Lower lobe of right lung (tissue), 2 donors: ENCODE results near the gene PDE4D. TPM values are rescaled to one million over a fixed set of nuclear protein-coding genes. Genes with fewer than 3 reads are reported as not detected.
A peak's percentile ranks its signal among the peaks of the same experiment; 100 is the strongest.

Source experiments
- ATAC-seq, 2 donors: fragments of 200-7000 bp; cut with Tn5 transposase; one replicate each; pipeline ENCODE4 v1.9.1; 2020 to 2022; ENCODE audit warnings: mild to moderate bottlenecking in 2 of 2, moderate library complexity in 2 of 2
- DNase-seq: peaks from one replicate; pipeline ENCODE4 v3.0.0-alpha.2; 2020
- H3K27ac ChIP-seq: fragments of 200-600 bp; one replicate; pipeline ENCODE4 v1.8.0; 2022
- H3K27me3 ChIP-seq: fragments of 200-600 bp; one replicate; pipeline ENCODE4 v1.8.0; 2022; ENCODE audit warnings: low read depth
- H3K36me3 ChIP-seq: fragments of 200-600 bp; one replicate; pipeline ENCODE4 v1.8.0; 2022; ENCODE audit warnings: mild to moderate bottlenecking
- H3K4me1 ChIP-seq: fragments of 200-600 bp; one replicate; pipeline ENCODE4 v1.8.0; 2022
- H3K4me3 ChIP-seq: fragments of 200-600 bp; one replicate; pipeline ENCODE4 v1.8.0; 2022; ENCODE audit warnings: mild to moderate bottlenecking
- H3K9me3 ChIP-seq: fragments of 200-600 bp; one replicate; pipeline ENCODE4 v1.8.0; 2022
- intact Hi-C: fragments of 100-400 bp; cut with DNase I; formaldehyde crosslinking; loops from one replicate; pipeline ENCODE4 v1.11.0; 2022
- total RNA-seq: library from RNA; stranded (reverse); fragmentation: NEBNext Ultra II Directional; extraction: Animal tissue kit (Norgen Biotek cat#: 25700); gene quantifications from one replicate; pipeline ENCODE4 v1.2.1, GENCODE V29; 2021
- TF ChIP-seq, protein P1 (sequence below): fragments of 200-600 bp; IDR thresholded peaks from one replicate; pipeline ENCODE4 v1.8.0; 2022; ENCODE audit warnings: antibody characterized with exemption, mild to moderate bottlenecking
- donor health status: DM: no; HTN: yes; CAD: no; lungs with severe emphysema.

Gene PDE4D
- total RNA-seq, 1 donor from 2014 or later, result 71.3 TPM

GRCh38 chr5:58969253-58969652 lies 924.3 kb downstream of the PDE4D start:
- Histone ChIP-seq H3K9me3 (no peaks in the 10 kb centered on the region), H3K36me3 (peaks cover 11% of the 10 kb centered on the region), H3K27me3 (no peaks in the 10 kb centered on the region), H3K4me1 (no peaks in the 10 kb centered on the region), H3K27ac (no peak overlapping the region), H3K4me3 (no peak overlapping the region)
- DNase-seq, result no peak
- intact Hi-C loops, result no loop called here
- TF ChIP-seq, protein P1, sequence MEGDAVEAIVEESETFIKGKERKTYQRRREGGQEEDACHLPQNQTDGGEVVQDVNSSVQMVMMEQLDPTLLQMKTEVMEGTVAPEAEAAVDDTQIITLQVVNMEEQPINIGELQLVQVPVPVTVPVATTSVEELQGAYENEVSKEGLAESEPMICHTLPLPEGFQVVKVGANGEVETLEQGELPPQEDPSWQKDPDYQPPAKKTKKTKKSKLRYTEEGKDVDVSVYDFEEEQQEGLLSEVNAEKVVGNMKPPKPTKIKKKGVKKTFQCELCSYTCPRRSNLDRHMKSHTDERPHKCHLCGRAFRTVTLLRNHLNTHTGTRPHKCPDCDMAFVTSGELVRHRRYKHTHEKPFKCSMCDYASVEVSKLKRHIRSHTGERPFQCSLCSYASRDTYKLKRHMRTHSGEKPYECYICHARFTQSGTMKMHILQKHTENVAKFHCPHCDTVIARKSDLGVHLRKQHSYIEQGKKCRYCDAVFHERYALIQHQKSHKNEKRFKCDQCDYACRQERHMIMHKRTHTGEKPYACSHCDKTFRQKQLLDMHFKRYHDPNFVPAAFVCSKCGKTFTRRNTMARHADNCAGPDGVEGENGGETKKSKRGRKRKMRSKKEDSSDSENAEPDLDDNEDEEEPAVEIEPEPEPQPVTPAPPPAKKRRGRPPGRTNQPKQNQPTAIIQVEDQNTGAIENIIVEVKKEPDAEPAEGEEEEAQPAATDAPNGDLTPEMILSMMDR, result no peak
- no peak for ATAC-seq

- H3K4me3 ChIP-seq, result no peak overlapping the region
- H3K27ac ChIP-seq, result no peak overlapping the region
- TF ChIP-seq, protein P1, result no peak
- H3K4me1 ChIP-seq, result no peaks in the 10 kb centered on the region
- ATAC-seq (no peak), DNase-seq (no peak)
- intact Hi-C loops, result no loop called here
- no peaks in the 10 kb centered on the region for H3K27me3 ChIP-seq
- H3K9me3 ChIP-seq, result no peaks in the 10 kb centered on the region
- peaks cover 5% of the 10 kb centered on the region for H3K36me3 ChIP-seq
These were observed 925.2 kb downstream of the PDE4D start for GRCh38 chr5:58968350-58968749.

DNA sequence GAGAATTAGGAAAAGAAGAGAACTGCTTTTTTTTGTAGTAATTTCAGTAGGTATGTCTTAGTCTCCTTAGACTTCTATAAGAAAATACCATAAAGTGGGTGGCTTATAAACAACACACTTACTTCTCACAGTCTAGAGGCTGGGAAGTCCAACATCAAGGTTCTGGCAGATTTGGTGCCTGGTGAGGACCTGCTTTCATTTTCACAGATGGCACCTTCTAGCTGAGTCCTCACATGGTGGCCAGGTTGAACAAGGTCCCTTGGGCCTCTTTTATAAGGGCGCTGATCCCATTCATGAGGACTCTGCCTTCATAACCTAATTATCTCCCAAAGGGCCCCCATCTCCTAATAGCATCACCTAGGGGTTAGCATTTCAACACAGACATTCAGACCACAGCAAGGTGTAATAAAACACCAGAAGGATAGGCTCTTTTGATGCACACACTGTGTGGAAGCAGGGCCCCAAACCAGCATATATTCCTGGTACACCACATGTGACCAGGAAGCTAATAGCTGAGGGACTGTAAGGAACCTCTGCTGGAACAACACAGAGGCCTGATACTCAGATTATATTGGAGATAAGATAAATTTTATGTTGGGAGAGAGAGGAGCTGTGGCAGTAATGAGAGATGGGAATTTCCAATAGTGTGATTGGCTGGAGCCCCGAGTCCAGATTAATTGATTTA lies 925.8 kb downstream of the PDE4D start:
- peak in 1 of 2 donors; percentile 12 for ATAC-seq
- Histone ChIP-seq H3K27ac (no peak overlapping the region), H3K9me3 (no peaks in the 10 kb centered on the region), H3K4me3 (no peak overlapping the region), H3K27me3 (no peaks in the 10 kb centered on the region), H3K36me3 (peaks cover 1% of the 10 kb centered on the region), H3K4me1 (no peaks in the 10 kb centered on the region)
- TF ChIP-seq, protein P1, result no peak
- no peak for DNase-seq
- intact Hi-C loops, result no loop called here

DNA sequence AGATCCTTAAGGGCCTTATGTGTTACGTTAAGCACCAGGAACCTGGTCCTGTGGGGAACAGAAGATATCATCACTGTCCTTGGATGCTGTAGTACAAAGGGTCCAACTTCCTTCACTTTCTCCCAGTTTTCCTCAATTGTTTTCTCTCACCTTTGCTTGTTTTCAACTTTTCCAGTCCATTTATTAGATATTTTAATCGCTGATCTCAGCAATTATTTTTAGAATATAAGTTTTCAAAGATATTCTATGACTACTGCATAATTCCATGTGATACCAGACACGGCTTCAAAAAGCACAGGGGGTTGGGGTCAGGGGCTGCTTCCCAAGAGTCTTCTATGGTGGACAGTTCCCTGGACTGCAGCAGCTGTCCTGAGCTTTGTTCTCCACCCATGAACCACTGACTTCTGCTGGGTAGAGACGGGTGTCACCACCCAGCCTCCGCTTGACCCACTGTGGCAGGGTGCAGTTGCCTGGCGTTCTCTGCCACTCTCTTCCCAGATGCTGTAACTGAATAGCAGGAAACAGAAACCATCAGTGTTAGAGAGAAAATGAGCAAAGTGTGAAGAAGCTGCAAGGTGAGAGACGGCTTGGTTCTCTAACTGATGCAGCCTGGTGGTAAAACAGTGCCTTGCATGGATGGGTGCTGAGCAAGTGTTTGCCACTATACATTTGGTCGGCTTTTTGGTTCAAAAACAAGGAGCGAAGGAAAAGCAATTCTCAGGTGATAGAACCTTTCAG lies 927.7 kb downstream of the PDE4D start:
- Histone ChIP-seq H3K27me3 (no peaks in the 10 kb centered on the region), H3K4me3 (no peak overlapping the region), H3K36me3 (no peaks in the 10 kb centered on the region), H3K4me1 (no peaks in the 10 kb centered on the region), H3K9me3 (no peaks in the 10 kb centered on the region), H3K27ac (no peak overlapping the region)
- no peak for DNase-seq
- ATAC-seq, result no peak
- TF ChIP-seq, protein P1, result no peak
- intact Hi-C loops, result no loop called here

- DNase-seq (no peak), ATAC-seq (no peak)
- Histone ChIP-seq H3K4me3 (no peak overlapping the region), H3K27me3 (no peaks in the 10 kb centered on the region), H3K27ac (no peak overlapping the region), H3K36me3 (no peaks in the 10 kb centered on the region), H3K9me3 (no peaks in the 10 kb centered on the region), H3K4me1 (no peaks in the 10 kb centered on the region)
- TF ChIP-seq, protein P1, result no peak
- intact Hi-C loops, result no loop called here
These were observed 929.7 kb downstream of the PDE4D start for GRCh38 chr5:58963821-58964220.
